AG04449 (cell line): Measurements from ENCODE around the gene AHNAK.
A peak's percentile ranks its signal among the peaks of the same experiment; 100 is the strongest.
"Not testable (repeated sequence)": the region's sequence is repeated elsewhere in the genome, so short reads cannot be mapped to it uniquely, and the experiment has no call there.

ENCODE experiments used
- CTCF ChIA-PET: fragments of 350-600 bp; formaldehyde crosslinking; extraction: SDS; loops from one replicate; lab custom pipeline; 2021; ENCODE audit warnings: antibody characterized with exemption; lab: Yijun Ruan, JAX
- POLR2A ChIA-PET: fragments of 400-600, 350-600 bp; formaldehyde crosslinking; extraction: SDS; loops from one replicate; lab custom pipeline; 2020; ENCODE audit warnings: antibody characterized with exemption, inconsistent platforms; lab: Yijun Ruan, JAX
- DNase-seq: peaks from one replicate; pipeline ENCODE4 v3.0.0-alpha.2; 2010; ENCODE audit warnings: low read depth, low spot score
- H3K4me3 ChIP-seq: 2 replicates; pipeline ENCODE4 v1.5.1; 2011; ENCODE audit warnings: low read depth, mild to moderate bottlenecking, control low read depth, low read length
- CTCF ChIP-seq: IDR thresholded peaks from one replicate; pipeline ENCODE4 v1.5.1; 2011; ENCODE audit warnings: mild to moderate bottlenecking, moderate library complexity, low read length, control low read depth, inconsistent platforms; ENCODE audit not compliant: insufficient read depth; ENCODE audit errors: missing control alignments

Gene AHNAK

GRCh38 chr11:62391642-62392425 lies 154.8 kb downstream of the AHNAK start:
- TF ChIP-seq CTCF, result peak; percentile 13
- ChIA-PET POLR2A (no interaction called here), CTCF (interaction anchor here (0.7 to 9.4 kb wide), 11 partner anchors 9 to 336 kb away, joined by 3 to 187 read pairs (median 6); partner anchors contain the start of genes AHNAK, HNRNPUL2 and TTC9C)
- DNase-seq, result no peak
- no peak overlapping the region for H3K4me3 ChIP-seq

GRCh38 chr11:62390722-62391121 lies 155.9 kb downstream of the AHNAK start:
- CTCF ChIA-PET, result interaction anchor here (0.9 to 9.4 kb wide), 12 partner anchors 9 to 337 kb away, joined by 3 to 187 read pairs (median 6); partner anchors contain the start of genes AHNAK, HNRNPUL2 and TTC9C

GRCh38 chr11:62390237-62390636 lies 156.4 kb downstream of the AHNAK start:
- TF ChIP-seq CTCF, result no peak
- no peak for DNase-seq
- ChIA-PET POLR2A (no interaction called here), CTCF (interaction anchor here (0.9 to 9.4 kb wide), 12 partner anchors 9 to 337 kb away, joined by 3 to 187 read pairs (median 6); partner anchors contain the start of genes AHNAK, HNRNPUL2 and TTC9C)
- no peak overlapping the region for H3K4me3 ChIP-seq

More at GRCh38 chr11:62390722-62391121, 155.9 kb downstream of the AHNAK start:
- H3K4me3 ChIP-seq, result no peak overlapping the region
- POLR2A ChIA-PET, result no interaction called here
- no peak for TF ChIP-seq CTCF
- DNase-seq, result no peak

GRCh38 chr11:62388999-62389398 lies 157.6 kb downstream of the AHNAK start:
- TF ChIP-seq CTCF, result no peak
- CTCF ChIA-PET, result interaction anchor here (0.8 to 9.4 kb wide), 3 partner anchors 9 to 172 kb away, joined by 3 to 187 read pairs (median 7); partner anchors contain the start of gene AHNAK
- DNase-seq, result no peak

GRCh38 chr11:62387381-62387780 lies 159.2 kb downstream of the AHNAK start:
- CTCF ChIA-PET, result no interaction called here
- POLR2A ChIA-PET, result no interaction called here
- no peak overlapping the region for H3K4me3 ChIP-seq
- DNase-seq, result no peak
- no peak for TF ChIP-seq CTCF

More at GRCh38 chr11:62388999-62389398, 157.6 kb downstream of the AHNAK start:
- POLR2A ChIA-PET, result no interaction called here
- no peak overlapping the region for H3K4me3 ChIP-seq

- H3K4me3 ChIP-seq, DNase-seq, POLR2A ChIA-PET: not testable (repeated sequence)
- CTCF ChIA-PET, result interaction anchor here (4.3 kb wide), 1 partner anchor 9 kb away, joined by 25 read pairs; no protein-coding TSS in a partner anchor
Measured at GRCh38 chr11:62386083-62386482, 160.5 kb downstream of the AHNAK start.
